B cell (primary cell): Measurements from ENCODE around the gene PLN. TPM values are rescaled to one million over a fixed set of nuclear protein-coding genes. Genes with fewer than 3 reads are reported as not detected.

ENCODE experiments used
- ATAC-seq: fragments of 200-7000 bp; cut with Tn5 transposase; one replicate; pipeline ENCODE4 v1.10.0; 2021; ENCODE audit warnings: low read depth, mild to moderate bottlenecking, moderate number of reproducible peaks, moderate library complexity
- CTCF ChIA-PET: fragments of 350-600 bp; sonication (Branson Sonifier 250); formaldehyde crosslinking; loops from one replicate; lab custom pipeline; 2021; ENCODE audit warnings: antibody characterized with exemption, inconsistent platforms; lab: Charles Lee
- POLR2A ChIA-PET: fragments of 350-600 bp; sonication (Branson Sonifier 250); formaldehyde crosslinking; loops from one replicate; lab custom pipeline; 2021; ENCODE audit warnings: antibody characterized with exemption; lab: Charles Lee
- DNase-seq: peaks from one replicate; pipeline ENCODE4 v3.0.0; 2013
- H2AFZ ChIP-seq: 2 replicates; pipeline ENCODE4 v1.6.1; 2012; ENCODE audit warnings: mild to moderate bottlenecking, low read depth, low read length; ENCODE audit not compliant: insufficient read depth, poor library complexity, severe bottlenecking
- H3K27ac ChIP-seq, 2 donors: 1 replicate in 1 of 2; 2 replicates in 1 of 2; pipeline ENCODE4 v1.5.1; 2012 to 2013; ENCODE audit warnings: low read length in 2 of 2, mild to moderate bottlenecking in 2 of 2, moderate library complexity in 1 of 2
- H3K27me3 ChIP-seq, 4 experiments: fragments of 200-600 bp in 1 of 4; sonication (generic) in 1 of 4; replicated peaks in 1 of 4; 1 replicate in 2 of 4; 2 replicates in 2 of 4; pipeline versions ENCODE4 v1.6.1 to v1.7.0; 2013 to 2016; ENCODE audit warnings: low read length in 3 of 4, mild to moderate bottlenecking in 2 of 4, mixed read lengths in 1 of 4, moderate library complexity in 1 of 4; ENCODE audit not compliant: insufficient read depth in 4 of 4, control insufficient read depth in 3 of 4; ENCODE audit errors: control extremely low read depth in 1 of 4
- H3K36me3 ChIP-seq, 2 experiments: replicated peaks in 1 of 2; 1 replicate in 1 of 2; 2 replicates in 1 of 2; pipeline versions ENCODE4 v1.6.1 to v1.7.1; 2013; ENCODE audit warnings: low read length in 1 of 2; ENCODE audit not compliant: insufficient read depth in 2 of 2, control insufficient read depth in 1 of 2; ENCODE audit errors: control extremely low read depth in 1 of 2, extremely low read depth in 1 of 2
- H3K4me1 ChIP-seq, 2 donors: fragments of 200-600 bp in 1 of 2; sonication (generic) in 1 of 2; 1 replicate in 1 of 2; 2 replicates in 1 of 2; pipeline versions ENCODE4 v1.5.1 to v1.6.1; 2013 to 2017; ENCODE audit warnings: low read length in 2 of 2; ENCODE audit not compliant: control insufficient read depth in 2 of 2, insufficient read depth in 2 of 2
- H3K4me2 ChIP-seq: replicated peaks from 2 replicates; pipeline ENCODE3; 2012; ENCODE audit warnings: mild to moderate bottlenecking, low read depth, low read length; ENCODE audit not compliant: poor library complexity, severe bottlenecking
- H3K4me3 ChIP-seq, 5 experiments: fragments of 200-600 bp in 1 of 5; sonication (generic) in 1 of 5; 1 replicate in 3 of 5; 2 replicates in 2 of 5; pipeline versions ENCODE4 v1.5.1 to v1.7.0; 2011 to 2016; ENCODE audit warnings: low read length in 4 of 5, mild to moderate bottlenecking in 4 of 5, low read depth in 2 of 5, control low read depth in 1 of 5, moderate library complexity in 1 of 5; ENCODE audit not compliant: insufficient read depth in 1 of 5; ENCODE audit errors: control extremely low read depth in 1 of 5, extremely low read depth in 1 of 5
- H3K79me2 ChIP-seq: fragments of 200-600 bp; sonication (generic); one replicate; pipeline ENCODE4 v1.6.0; 2016; ENCODE audit warnings: low read length; ENCODE audit not compliant: control insufficient read depth, insufficient read depth
- H3K9ac ChIP-seq: fragments of 200-600 bp; sonication (generic); 2 replicates; pipeline ENCODE4 v1.6.1; 2017; ENCODE audit warnings: mild to moderate bottlenecking, low read length, moderate library complexity
- H3K9me3 ChIP-seq, 3 donors: one replicate each; pipeline versions ENCODE4 v1.6.1 to v1.7.1; 2013; ENCODE audit warnings: low read length in 2 of 3; ENCODE audit not compliant: control insufficient read depth in 2 of 3, insufficient read depth in 1 of 3; ENCODE audit errors: control extremely low read depth in 1 of 3
- H4K20me1 ChIP-seq: 2 replicates; pipeline ENCODE4 v1.6.0; 2012; ENCODE audit warnings: mild to moderate bottlenecking, low read length; ENCODE audit not compliant: insufficient read depth, control insufficient read depth, poor library complexity, severe bottlenecking
- H3K27ac Mint-ChIP-seq: one replicate; pipeline ENCODE4 v1.8.0; 2021; ENCODE audit warnings: mixed read lengths
- H3K27me3 Mint-ChIP-seq: one replicate; pipeline ENCODE4 v1.8.0; 2021; ENCODE audit warnings: mixed read lengths
- H3K4me1 Mint-ChIP-seq: one replicate; pipeline ENCODE4 v1.8.0; 2021; ENCODE audit warnings: mixed read lengths
- H3K4me3 Mint-ChIP-seq: one replicate; pipeline ENCODE4 v1.8.0; 2021; ENCODE audit warnings: mixed read lengths
- H3K9me3 Mint-ChIP-seq: one replicate; pipeline ENCODE4 v1.8.0; 2022; ENCODE audit warnings: mixed read lengths; ENCODE audit not compliant: insufficient read depth
- CTCF ChIP-seq: fragments of 200-600 bp; IDR thresholded peaks from one replicate; pipeline ENCODE4 v1.8.0; 2022; ENCODE audit warnings: antibody characterized with exemption, mild to moderate bottlenecking
- EZH2 ChIP-seq: IDR thresholded peaks from 2 replicates; pipeline ENCODE4 v1.6.1; 2012; ENCODE audit warnings: borderline replicate concordance, low read depth, mild to moderate bottlenecking, moderate library complexity, low read length; ENCODE audit not compliant: insufficient read depth, poor library complexity, severe bottlenecking
- WGBS: methylation state at CpG from one replicate; pipeline ENCODE4 v1.1.5; 2013; ENCODE audit warnings: missing lambda C conversion rate; ENCODE audit not compliant: insufficient coverage; 5-methylcytosine and 5-hydroxymethylcytosine counted together
- intact Hi-C: fragments of 100-400 bp; cut with micrococcal nuclease; formaldehyde crosslinking; loops from one replicate; pipeline ENCODE4 v1.10.0; 2022
- polyA plus RNA-seq: library from polyadenylated mRNA; depleted of rRNA; stranded (reverse); fragments of >200 nt; gene quantifications from 2 replicates; pipeline ENCODE4 v1.2.3, GENCODE V29; 2012
- total RNA-seq, 2 donors: library from RNA; stranded (reverse); fragments of 120-200 nt in 1 of 2; gene quantifications; 1 replicate in 1 of 2; 2 replicates in 1 of 2; pipeline versions ENCODE4 v1.2.3 to v1.2.4, GENCODE V29; 2013 to 2022

The PLN gene
- total and polyA plus RNA-seq, 2 donors (not counting 1 experiment from before 2014, with no cell fraction given): not detected

GRCh38 chr6:118511930-118512715 lies 36.0 kb upstream of the PLN start:
- no peaks in the 10 kb centered on the region for H3K27me3 Mint-ChIP-seq
- no peak overlapping the region for H3K27ac Mint-ChIP-seq
- Histone ChIP-seq H3K36me3 (peaks cover 0 to 3% of the 10 kb centered on the region in 2 experiments), H3K4me3 (no peak overlapping the region), H3K27ac (no peak overlapping the region), H2AFZ (no peak overlapping the region), H3K4me2 (no peak overlapping the region), H3K9ac (no peak overlapping the region), H3K4me1 (no peaks in the 10 kb centered on the region), H3K79me2 (no peaks in the 10 kb centered on the region), H3K27me3 (no peaks in the 10 kb centered on the region), H4K20me1 (no peaks in the 10 kb centered on the region), H3K9me3 (no peaks in the 10 kb centered on the region)
- no peaks in the 10 kb centered on the region for H3K9me3 Mint-ChIP-seq
- CTCF ChIA-PET: no interaction called here
- no peak for ATAC-seq
- POLR2A ChIA-PET: no interaction called here
- no peak for TF ChIP-seq CTCF
- TF ChIP-seq EZH2: no peak
- peaks cover 12% of the 10 kb centered on the region for H3K4me1 Mint-ChIP-seq
- intact Hi-C loops: no loop called here
- no peak for DNase-seq
- no CpG with 5 or more reads among the region's 4 CpGs for WGBS
- H3K4me3 Mint-ChIP-seq: no peak overlapping the region

GRCh38 chr6:118514689-118515088 lies 33.4 kb upstream of the PLN start:
- H3K9ac ChIP-seq: no peak overlapping the region
- no peaks in the 10 kb centered on the region for H4K20me1 ChIP-seq
- Mint-ChIP-seq H3K27me3 (no peaks in the 10 kb centered on the region), H3K4me1 (peaks cover 10% of the 10 kb centered on the region), H3K27ac (no peak overlapping the region), H3K4me3 (no peak overlapping the region), H3K9me3 (no peaks in the 10 kb centered on the region)
- intact Hi-C loops: no loop called here
- DNase-seq (no peak), ATAC-seq (no peak)
- CTCF ChIA-PET: interaction anchor here (0.6 kb wide), 1 partner anchor 195 kb away, joined by 3 read pairs; no protein-coding TSS in a partner anchor
- peaks cover 3 to 6% of the 10 kb centered on the region in 2 experiments for H3K36me3 ChIP-seq
- H3K9me3 ChIP-seq: no peaks in the 10 kb centered on the region
- no peak overlapping the region for H3K4me3 ChIP-seq
- TF ChIP-seq CTCF: no peak
- TF ChIP-seq EZH2: no peak
- no peak overlapping the region for H3K27ac ChIP-seq
- no peaks in the 10 kb centered on the region for H3K4me1 ChIP-seq
- WGBS: 100% methylated on average over 1 of the region's 3 CpGs
- no peak overlapping the region for H3K4me2 ChIP-seq
- no peak overlapping the region for H2AFZ ChIP-seq
- POLR2A ChIA-PET: no interaction called here
- no peaks in the 10 kb centered on the region for H3K27me3 ChIP-seq
- H3K79me2 ChIP-seq: no peaks in the 10 kb centered on the region
